NOMO-1 treated with DMSO at 0.1 percent for 48 hours (cell line): Measurements from ENCODE around the gene TET1.
"Not testable (repeated sequence)": the region's sequence is repeated elsewhere in the genome, so short reads cannot be mapped to it uniquely, and the experiment has no call there.

Experiments used
- DNase-seq: peaks from one replicate; lab custom pipeline; 2025; ENCODE audit not compliant: unreplicated experiment; lab: John Stamatoyannopoulos, UW

The TET1 gene

DNA sequence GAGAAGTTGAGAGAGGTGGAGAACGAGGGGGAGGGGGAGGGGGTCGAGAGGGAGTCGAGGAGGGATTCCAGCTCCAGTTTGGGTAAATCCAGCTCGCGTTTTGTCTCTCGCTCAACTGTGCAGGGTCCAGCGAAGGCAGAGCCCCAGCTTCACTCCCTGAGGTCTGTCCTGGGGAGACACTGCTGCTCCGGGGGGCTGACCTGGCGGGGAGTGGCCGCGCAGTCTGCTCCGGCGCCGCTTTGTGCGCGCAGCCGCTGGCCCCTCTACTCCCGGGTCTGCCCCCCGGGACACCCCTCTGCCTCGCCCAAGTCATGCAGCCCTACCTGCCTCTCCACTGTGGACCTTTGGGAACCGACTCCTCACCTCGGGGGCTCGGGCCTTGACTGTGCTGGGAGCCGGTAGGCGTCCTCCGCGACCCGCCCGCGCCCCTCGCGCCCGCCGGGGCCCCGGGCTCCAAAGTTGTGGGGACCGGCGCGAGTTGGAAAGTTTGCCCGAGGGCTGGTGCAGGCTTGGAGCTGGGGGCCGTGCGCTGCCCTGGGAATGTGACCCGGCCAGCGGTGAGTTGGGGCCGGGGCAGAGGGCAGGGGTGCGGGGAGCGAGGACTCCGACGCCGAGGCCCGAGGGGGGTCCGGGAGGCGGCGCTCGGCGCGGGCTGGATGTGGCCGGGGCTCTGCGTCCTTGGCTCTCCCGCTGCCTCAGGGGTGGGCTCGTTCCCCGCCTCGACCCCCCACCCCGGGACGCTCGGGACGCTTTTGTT lies at the start of gene TET1:
TET1 (plus strand) TSS at position 152 of the 757 bp plus-strand sequence. CDS start 12,002 bp downstream, outside the sequence.
- DNase-seq: peak; percentile 71

DNA sequence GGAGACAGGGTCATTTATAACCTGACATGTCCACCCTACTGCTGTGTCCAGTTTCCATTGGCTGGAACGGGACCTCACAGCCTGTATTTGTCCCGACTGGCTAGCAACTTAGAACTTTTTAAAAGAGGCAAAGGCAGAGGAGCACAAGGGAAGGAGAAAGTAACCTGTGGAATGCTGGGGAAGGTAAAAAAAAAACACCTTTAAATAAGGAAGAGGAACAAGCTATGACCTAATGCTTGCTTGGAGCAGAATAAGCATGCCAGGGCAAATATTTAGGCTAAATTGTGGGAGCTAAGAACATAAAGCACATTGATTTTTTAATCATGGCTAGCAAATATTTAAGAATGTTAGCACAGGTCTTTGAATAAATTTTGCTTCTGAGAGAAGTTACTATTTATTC lies 43.9 kb upstream of the TET1 start:
- DNase-seq: not testable (repeated sequence)

DNA sequence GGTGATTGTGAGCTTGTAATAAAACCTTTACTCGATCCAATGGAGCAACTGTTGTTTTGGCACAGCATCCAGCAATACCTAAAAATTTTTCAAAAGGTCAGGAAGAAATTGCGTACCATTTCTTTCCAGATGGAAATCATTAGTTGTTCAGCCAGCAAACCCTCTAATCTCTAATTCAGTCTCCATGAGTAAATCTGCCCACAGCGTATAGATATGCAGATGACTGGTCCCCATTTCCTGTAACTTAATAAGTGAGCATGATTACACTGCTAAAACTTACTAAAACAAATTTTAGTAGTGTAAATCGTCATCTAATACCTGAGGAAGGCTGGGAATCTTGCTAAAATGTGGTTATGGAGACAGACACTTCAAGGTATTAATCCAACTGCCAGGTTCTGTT lies 43.4 kb upstream of the TET1 start:
- no peak for DNase-seq

DNA sequence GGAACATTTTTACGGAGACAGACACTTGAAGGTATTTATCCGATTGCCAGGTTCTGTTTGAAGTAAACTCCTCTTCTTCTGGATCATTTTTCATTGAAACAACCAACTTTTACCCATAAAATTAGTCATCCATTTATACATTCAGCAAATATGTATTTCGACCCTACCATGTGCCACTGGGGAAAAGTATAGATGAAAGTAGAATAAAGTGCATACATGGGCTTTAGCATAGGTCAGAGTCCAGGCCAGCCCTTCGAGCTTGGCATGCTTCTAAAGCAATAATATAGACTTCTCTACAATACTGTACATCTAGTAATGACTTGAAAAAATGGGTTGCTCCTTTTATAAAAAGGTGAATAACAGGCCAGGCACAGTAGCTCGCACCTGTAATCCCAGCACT lies 42.9 kb upstream of the TET1 start:
- DNase-seq: no peak

- DNase-seq: not testable (repeated sequence)
Measured at GRCh38 chr10:68518609-68519008, 41.5 kb upstream of the TET1 start.

- DNase-seq: not testable (repeated sequence)
Measured at GRCh38 chr10:68525490-68526038, 34.6 kb upstream of the TET1 start.

- DNase-seq: no peak
Measured at GRCh38 chr10:68526634-68527307, 33.4 kb upstream of the TET1 start.

DNA sequence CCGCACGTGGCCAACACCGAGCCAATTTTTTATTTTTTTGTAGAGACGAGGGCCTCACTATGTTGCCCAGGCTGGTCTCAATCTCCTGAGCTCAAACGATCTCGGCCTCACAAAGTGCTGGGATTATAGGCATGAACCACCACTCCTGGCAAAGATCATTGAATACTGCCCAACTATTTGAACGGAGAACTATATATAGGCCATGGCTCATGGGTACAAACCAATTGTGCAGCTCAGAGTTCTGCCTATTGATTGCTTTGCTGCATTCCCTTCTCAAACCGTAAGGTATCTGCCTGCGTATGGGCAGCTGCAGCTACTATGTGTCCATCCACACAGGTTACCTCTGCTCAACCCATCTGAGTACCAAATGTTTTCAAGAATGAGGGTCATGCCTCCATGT lies 23.2 kb upstream of the TET1 start:
- DNase-seq: no peak

GRCh38 chr10:68537796-68538195 lies 22.3 kb upstream of the TET1 start:
- DNase-seq: no peak

DNA sequence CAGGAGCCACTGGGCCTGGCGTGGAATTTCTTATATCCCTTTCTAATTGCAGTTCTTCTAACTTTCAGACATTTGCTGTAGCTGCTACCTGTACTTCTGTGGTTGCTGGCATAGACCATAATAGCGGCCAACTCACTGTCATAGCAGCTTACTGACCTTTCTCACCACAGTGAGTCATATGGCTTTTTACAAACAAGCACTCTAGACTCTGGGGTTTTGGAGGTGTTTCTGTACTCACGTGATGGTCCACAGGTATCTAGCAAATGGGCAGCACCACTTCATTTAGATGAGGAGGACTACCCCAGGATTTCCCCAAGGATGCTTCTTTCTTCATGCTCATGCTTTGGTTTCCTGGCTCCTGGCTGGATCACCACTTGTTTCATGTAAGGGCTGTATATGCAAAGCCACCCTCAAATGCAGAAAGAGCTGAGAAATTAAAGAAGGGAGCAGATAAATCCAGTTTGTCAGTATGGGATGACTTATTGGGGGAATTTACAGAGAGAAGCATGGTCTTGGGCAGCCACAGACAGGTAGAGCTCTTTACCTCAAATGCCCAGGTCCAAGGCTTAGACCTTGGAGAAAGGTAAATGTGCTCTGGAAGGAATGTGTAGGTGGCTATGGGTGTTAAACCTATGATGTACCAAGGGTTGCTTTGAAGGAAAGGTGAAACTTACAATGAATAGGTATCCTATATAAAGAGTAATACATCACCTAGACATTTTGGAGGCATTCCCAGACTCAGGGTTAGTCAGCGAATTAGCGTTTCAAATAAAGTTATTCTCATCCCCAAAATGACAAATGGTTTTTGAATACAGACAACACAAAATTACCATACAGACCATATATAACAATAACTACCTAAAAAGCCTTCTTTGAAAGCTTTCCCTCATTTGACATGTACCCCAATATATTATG lies 16.9 kb upstream of the TET1 start:
- no peak for DNase-seq

DNA sequence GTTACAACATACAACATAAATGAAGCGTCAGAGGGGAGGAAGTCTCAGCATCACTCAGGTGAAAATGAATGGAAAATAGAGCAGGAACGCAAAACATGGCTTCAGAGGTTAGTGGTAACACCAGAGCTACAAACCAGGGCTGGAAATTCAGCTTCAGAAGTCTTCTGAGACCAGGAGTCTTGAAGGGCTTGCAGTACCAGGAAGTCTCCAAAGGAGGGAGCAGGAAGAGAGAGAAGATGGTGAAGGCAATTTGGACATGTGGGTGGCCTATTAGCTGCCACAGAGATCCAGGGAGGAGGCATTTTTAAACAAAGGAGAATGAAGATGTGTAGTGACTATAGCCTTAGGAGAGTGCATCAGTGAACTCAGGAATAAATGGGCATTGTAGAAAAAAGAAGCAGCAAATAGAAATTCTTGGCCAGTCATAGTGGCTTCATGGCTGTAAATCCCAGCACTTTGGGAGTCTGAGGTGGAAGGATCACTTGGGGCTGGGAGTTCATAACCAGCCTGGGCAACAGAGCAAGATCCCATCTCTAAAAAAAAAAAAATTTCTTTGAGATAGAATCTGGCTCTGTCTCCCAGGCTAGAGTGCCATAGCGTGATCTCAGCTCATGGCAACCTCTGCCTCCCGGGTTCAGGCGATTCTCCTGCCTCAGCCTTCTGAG lies 9.3 kb upstream of the TET1 start:
- peak; percentile 69 for DNase-seq

- DNase-seq: no peak
Measured at GRCh38 chr10:68553138-68553537, 7.0 kb upstream of the TET1 start.

DNA sequence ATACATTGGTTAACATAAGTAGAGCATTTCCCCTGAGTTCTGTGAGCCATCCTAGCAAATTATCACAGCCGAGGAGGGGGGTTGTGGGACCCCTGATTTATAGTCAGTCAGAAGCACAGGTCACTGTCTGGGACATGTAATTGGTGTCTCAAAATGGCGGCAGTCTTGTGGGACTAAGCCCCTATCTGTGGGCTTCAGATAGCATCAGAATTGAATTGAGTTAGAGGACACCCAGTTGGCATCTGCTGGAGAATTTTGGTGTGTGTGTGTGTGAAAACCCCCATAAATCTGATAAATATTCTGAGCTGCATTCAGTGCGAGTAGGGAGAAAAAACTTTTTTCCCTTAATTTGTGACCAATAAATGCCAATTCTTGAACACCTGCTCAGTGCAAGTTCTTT lies 6.5 kb upstream of the TET1 start:
- no peak for DNase-seq

GRCh38 chr10:68558478-68558877 lies 1.7 kb upstream of the TET1 start:
- no peak for DNase-seq

- no peak for DNase-seq
Measured at GRCh38 chr10:68559251-68559650, 886 bp upstream of the TET1 start.

- peak; percentile 71 for DNase-seq
Measured at GRCh38 chr10:68559841-68560185, 324 bp upstream of the TET1 start.

DNA sequence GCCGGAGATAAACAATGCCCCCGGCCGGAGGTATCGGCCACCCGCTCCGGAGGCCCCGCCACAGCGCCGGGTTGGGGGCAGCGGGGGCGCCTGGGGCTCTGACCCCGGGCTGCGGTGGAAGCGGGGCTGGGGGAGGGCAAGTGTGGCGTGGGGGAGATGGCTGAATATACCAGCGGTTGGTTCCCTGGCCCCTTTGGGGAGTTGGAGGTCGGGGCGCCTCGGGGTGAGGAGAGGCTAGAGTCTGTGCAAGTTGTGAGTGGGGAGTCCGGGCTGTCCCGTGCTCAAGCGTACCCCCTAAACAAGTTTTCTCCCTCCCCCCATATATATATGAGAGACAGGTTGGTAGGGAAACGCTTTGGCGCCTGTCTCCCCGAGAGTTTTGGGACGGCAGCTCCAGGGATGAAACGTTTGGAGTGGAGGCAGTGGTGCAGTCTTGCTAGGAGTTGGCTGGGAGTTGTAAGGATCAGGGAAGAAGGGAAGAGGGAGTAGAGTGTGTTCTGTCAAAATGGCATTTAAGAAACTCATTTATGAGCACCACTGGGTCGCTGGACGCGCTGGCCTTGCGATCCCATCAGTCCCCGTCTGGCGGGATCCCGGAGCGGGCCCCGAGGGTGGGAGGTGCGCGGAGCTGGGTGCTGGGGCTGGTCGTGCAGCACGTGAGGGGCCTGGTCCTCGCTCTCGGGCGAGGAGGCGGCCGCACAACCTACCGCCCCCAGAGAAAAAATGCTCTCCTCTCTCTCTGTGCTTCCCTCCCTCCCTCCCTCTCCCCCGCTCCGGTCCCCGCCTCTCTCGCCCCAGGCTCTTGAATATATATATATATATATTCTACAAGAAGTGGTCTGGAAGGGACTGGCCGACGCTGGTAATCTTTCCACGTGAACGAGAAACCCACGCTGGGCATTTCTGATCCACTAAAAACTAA lies 1.1 kb downstream of the TET1 start:
- DNase-seq: no peak

DNA sequence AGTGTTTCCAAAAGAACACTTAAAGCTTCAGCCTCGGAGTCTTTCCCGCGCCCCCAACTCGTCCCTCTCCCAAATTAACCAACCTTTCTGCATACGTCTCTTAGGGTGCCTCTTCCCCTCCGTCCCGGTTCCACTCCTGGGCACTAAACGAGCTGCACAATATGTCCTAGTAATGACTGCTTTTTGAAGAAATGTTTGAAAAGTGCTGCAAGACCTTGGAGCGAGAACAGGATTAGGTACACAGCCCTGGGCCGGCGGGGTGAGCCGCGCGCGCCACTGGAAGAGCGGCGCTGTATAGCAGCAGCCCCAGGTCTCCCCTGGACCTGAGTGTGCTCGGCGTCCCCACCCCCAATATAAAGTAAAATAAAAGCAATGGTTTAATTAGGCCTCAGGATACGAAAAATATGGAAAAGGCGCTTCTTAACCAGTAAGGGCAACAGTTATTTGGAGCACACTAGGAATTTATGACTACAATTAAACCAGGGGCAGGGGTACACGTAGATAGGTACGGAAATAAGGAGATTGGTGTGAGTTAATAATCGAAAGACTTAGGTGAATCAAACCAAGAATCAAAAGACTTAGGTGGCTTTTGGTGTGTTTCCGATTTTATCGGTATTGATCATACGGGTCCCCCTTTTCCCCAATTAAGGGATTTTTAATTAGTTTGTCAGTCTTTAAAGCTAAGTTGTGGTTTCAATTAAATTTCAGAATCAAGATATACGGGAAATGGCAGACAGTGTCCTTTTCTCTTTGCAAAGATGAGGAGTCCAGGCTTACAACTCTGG lies 1.9 kb downstream of the TET1 start:
- DNase-seq: no peak
